ENCODE results near the gene ATP8B1. TPM values are rescaled to one million over a fixed set of nuclear protein-coding genes. Genes with fewer than 3 reads are reported as not detected.

Gene ATP8B1
- total RNA-seq, 1 experiment from 2014 or later = 5.6 TPM

DNA sequence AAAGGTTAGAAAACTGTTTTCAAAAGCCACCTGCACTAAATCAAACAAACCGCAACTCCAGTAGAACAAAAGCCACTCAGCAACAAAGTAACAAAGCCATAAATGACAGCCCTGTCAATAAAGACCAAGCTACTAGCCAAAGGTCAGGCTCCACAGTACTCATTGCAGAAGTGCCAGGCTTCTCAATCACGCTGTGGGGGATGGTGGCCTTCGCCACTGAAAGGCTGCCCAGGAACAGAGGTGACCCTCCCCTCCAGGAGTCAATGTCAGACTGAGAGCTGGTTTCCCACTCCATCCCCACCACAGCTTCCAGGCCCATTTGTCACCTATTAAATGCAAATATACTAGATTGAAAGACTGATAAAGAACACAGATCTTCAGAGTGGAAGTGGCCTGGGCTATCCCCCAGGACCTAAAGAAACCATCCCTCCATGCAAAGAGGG is 5.9 kb downstream of the ATP8B1 start:
- ChIA-PET POLR2A (interaction anchor here (0.7 to 1.9 kb wide), 2 partner anchors 14 to 16 kb away, joined by 4 read pairs; no protein-coding TSS in a partner anchor), CTCF (interaction anchor here (0.7 kb wide), 1 partner anchor 10 kb away, joined by 4 read pairs; no protein-coding TSS in a partner anchor)
- Mint-ChIP-seq H3K4me1 (peaks cover 31% of the 10 kb centered on the region), H3K27me3 (ENCODE audit: low read depth) (peaks cover 32% of the 10 kb centered on the region), H3K9me3 (peaks cover 4% of the 10 kb centered on the region), H3K36me3 (peaks cover 4% of the 10 kb centered on the region), H3K27ac (no peak overlapping the region), H3K4me3 (no peak overlapping the region)
- no peak for DNase-seq (ENCODE audit: low spot score)
- ATAC-seq = no peak
- TF ChIP-seq, protein P1, sequence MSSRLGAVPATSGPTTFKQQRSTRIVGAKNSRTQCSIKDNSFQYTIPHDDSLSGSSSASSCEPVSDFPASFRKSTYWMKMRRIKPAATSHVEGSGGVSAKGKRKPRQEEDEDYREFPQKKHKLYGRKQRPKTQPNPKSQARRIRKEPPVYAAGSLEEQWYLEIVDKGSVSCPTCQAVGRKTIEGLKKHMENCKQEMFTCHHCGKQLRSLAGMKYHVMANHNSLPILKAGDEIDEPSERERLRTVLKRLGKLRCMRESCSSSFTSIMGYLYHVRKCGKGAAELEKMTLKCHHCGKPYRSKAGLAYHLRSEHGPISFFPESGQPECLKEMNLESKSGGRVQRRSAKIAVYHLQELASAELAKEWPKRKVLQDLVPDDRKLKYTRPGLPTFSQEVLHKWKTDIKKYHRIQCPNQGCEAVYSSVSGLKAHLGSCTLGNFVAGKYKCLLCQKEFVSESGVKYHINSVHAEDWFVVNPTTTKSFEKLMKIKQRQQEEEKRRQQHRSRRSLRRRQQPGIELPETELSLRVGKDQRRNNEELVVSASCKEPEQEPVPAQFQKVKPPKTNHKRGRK (CRISPR knock-in tag; IDR thresholded peaks at IDR 0.05; ENCODE audit: borderline replicate concordance) = no peak
- TF ChIP-seq GABPB1 (CRISPR knock-in tag; IDR thresholded peaks at IDR 0.05) = peak; percentile 61

DNA sequence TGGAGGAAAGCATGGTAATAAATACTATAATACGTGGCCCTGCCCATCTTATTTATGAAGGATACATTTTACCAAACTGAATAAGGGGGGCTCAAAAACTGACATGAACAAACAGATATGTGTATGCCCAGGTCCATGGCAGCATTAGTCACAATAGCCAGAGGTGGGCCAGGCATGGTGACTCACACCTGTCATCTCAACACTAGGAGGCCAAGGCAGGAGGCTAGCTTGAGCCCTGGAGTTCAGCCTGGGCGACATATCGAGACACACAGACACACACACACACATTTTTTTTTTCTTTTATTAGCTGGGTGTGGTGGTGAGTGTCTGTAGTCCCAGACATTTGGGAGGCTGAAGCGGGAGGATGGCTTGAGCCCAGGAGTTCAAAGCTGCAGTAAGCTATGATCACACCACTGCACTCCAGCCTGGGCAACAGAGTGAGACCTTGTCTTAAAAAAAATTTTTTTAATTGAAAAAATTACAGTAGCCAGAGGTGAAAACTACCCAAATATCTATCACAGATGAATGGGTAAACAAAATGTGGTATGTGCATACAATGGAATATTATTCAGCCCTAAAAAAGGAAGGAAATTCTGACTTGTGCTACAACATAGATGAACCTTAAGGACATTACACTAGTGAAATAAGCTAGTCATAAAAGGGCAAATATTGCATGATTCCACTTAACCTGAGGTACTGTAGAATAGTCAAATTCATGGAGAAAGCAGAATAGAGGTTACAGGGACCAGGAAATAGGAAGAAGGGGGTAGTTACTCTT is 8.0 kb downstream of the ATP8B1 start:
- H3K36me3 Mint-ChIP-seq = peaks cover 4% of the 10 kb centered on the region
- POLR2A ChIA-PET = interaction anchor here (1.9 kb wide), 1 partner anchor 14 kb away, joined by 4 read pairs; no protein-coding TSS in a partner anchor
- H3K4me3 Mint-ChIP-seq = no peak overlapping the region
- H3K27ac Mint-ChIP-seq = no peak overlapping the region
- ATAC-seq (no peak), DNase-seq (ENCODE audit: low spot score) (no peak)
- peaks cover 4% of the 10 kb centered on the region for H3K9me3 Mint-ChIP-seq
- peaks cover 12% of the 10 kb centered on the region for H3K27me3 Mint-ChIP-seq (ENCODE audit: low read depth)
- H3K4me1 Mint-ChIP-seq = peaks cover 21% of the 10 kb centered on the region
- CTCF ChIA-PET = no interaction called here
- TF ChIP-seq, protein P2, sequence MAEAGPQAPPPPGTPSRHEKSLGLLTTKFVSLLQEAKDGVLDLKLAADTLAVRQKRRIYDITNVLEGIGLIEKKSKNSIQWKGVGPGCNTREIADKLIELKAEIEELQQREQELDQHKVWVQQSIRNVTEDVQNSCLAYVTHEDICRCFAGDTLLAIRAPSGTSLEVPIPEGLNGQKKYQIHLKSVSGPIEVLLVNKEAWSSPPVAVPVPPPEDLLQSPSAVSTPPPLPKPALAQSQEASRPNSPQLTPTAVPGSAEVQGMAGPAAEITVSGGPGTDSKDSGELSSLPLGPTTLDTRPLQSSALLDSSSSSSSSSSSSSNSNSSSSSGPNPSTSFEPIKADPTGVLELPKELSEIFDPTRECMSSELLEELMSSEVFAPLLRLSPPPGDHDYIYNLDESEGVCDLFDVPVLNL (CRISPR knock-in tag; IDR thresholded peaks at IDR 0.05; ENCODE audit: borderline replicate concordance, low read depth) = no peak
- TF ChIP-seq, protein P3, sequence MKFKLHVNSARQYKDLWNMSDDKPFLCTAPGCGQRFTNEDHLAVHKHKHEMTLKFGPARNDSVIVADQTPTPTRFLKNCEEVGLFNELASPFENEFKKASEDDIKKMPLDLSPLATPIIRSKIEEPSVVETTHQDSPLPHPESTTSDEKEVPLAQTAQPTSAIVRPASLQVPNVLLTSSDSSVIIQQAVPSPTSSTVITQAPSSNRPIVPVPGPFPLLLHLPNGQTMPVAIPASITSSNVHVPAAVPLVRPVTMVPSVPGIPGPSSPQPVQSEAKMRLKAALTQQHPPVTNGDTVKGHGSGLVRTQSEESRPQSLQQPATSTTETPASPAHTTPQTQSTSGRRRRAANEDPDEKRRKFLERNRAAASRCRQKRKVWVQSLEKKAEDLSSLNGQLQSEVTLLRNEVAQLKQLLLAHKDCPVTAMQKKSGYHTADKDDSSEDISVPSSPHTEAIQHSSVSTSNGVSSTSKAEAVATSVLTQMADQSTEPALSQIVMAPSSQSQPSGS (CRISPR knock-in tag; IDR thresholded peaks at IDR 0.05; ENCODE audit: borderline replicate concordance, low read depth) = no peak
- TF ChIP-seq JUN (CRISPR knock-in tag; IDR thresholded peaks at IDR 0.05) (no peak), NFE2L1 (CRISPR knock-in tag; IDR thresholded peaks at IDR 0.05) (no peak), EMX1 (CRISPR knock-in tag; IDR thresholded peaks at IDR 0.05) (no peak), OVOL2 (CRISPR knock-in tag; IDR thresholded peaks at IDR 0.05; ENCODE audit: borderline replicate concordance) (no peak), JAZF1 (CRISPR knock-in tag; IDR thresholded peaks at IDR 0.05) (no peak), NR1H2 (CRISPR knock-in tag; IDR thresholded peaks at IDR 0.05) (no peak), KAT7 (CRISPR knock-in tag; IDR thresholded peaks at IDR 0.05; ENCODE audit: borderline replicate concordance) (no peak), HMGA2 (CRISPR knock-in tag; IDR thresholded peaks at IDR 0.05) (no peak)
- TF ChIP-seq, protein P4, sequence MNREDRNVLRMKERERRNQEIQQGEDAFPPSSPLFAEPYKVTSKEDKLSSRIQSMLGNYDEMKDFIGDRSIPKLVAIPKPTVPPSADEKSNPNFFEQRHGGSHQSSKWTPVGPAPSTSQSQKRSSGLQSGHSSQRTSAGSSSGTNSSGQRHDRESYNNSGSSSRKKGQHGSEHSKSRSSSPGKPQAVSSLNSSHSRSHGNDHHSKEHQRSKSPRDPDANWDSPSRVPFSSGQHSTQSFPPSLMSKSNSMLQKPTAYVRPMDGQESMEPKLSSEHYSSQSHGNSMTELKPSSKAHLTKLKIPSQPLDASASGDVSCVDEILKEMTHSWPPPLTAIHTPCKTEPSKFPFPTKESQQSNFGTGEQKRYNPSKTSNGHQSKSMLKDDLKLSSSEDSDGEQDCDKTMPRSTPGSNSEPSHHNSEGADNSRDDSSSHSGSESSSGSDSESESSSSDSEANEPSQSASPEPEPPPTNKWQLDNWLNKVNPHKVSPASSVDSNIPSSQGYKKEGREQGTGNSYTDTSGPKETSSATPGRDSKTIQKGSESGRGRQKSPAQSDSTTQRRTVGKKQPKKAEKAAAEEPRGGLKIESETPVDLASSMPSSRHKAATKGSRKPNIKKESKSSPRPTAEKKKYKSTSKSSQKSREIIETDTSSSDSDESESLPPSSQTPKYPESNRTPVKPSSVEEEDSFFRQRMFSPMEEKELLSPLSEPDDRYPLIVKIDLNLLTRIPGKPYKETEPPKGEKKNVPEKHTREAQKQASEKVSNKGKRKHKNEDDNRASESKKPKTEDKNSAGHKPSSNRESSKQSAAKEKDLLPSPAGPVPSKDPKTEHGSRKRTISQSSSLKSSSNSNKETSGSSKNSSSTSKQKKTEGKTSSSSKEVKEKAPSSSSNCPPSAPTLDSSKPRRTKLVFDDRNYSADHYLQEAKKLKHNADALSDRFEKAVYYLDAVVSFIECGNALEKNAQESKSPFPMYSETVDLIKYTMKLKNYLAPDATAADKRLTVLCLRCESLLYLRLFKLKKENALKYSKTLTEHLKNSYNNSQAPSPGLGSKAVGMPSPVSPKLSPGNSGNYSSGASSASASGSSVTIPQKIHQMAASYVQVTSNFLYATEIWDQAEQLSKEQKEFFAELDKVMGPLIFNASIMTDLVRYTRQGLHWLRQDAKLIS (CRISPR knock-in tag; IDR thresholded peaks at IDR 0.05; ENCODE audit: borderline replicate concordance) = no peak
- TF ChIP-seq, protein P5, sequence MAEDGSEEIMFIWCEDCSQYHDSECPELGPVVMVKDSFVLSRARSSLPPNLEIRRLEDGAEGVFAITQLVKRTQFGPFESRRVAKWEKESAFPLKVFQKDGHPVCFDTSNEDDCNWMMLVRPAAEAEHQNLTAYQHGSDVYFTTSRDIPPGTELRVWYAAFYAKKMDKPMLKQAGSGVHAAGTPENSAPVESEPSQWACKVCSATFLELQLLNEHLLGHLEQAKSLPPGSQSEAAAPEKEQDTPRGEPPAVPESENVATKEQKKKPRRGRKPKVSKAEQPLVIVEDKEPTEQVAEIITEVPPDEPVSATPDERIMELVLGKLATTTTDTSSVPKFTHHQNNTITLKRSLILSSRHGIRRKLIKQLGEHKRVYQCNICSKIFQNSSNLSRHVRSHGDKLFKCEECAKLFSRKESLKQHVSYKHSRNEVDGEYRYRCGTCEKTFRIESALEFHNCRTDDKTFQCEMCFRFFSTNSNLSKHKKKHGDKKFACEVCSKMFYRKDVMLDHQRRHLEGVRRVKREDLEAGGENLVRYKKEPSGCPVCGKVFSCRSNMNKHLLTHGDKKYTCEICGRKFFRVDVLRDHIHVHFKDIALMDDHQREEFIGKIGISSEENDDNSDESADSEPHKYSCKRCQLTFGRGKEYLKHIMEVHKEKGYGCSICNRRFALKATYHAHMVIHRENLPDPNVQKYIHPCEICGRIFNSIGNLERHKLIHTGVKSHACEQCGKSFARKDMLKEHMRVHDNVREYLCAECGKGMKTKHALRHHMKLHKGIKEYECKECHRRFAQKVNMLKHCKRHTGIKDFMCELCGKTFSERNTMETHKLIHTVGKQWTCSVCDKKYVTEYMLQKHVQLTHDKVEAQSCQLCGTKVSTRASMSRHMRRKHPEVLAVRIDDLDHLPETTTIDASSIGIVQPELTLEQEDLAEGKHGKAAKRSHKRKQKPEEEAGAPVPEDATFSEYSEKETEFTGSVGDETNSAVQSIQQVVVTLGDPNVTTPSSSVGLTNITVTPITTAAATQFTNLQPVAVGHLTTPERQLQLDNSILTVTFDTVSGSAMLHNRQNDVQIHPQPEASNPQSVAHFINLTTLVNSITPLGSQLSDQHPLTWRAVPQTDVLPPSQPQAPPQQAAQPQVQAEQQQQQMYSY (CRISPR knock-in tag; IDR thresholded peaks at IDR 0.05) = no peak
- TF ChIP-seq, protein P6, sequence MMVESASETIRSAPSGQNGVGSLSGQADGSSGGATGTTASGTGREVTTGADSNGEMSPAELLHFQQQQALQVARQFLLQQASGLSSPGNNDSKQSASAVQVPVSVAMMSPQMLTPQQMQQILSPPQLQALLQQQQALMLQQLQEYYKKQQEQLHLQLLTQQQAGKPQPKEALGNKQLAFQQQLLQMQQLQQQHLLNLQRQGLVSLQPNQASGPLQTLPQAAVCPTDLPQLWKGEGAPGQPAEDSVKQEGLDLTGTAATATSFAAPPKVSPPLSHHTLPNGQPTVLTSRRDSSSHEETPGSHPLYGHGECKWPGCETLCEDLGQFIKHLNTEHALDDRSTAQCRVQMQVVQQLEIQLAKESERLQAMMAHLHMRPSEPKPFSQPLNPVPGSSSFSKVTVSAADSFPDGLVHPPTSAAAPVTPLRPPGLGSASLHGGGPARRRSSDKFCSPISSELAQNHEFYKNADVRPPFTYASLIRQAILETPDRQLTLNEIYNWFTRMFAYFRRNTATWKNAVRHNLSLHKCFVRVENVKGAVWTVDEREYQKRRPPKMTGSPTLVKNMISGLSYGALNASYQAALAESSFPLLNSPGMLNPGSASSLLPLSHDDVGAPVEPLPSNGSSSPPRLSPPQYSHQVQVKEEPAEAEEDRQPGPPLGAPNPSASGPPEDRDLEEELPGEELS (CRISPR knock-in tag; IDR thresholded peaks at IDR 0.05) = no peak
- TF ChIP-seq, protein P7, sequence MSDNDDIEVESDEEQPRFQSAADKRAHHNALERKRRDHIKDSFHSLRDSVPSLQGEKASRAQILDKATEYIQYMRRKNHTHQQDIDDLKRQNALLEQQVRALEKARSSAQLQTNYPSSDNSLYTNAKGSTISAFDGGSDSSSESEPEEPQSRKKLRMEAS (CRISPR knock-in tag; IDR thresholded peaks at IDR 0.05) = no peak
- TF ChIP-seq, protein P8, sequence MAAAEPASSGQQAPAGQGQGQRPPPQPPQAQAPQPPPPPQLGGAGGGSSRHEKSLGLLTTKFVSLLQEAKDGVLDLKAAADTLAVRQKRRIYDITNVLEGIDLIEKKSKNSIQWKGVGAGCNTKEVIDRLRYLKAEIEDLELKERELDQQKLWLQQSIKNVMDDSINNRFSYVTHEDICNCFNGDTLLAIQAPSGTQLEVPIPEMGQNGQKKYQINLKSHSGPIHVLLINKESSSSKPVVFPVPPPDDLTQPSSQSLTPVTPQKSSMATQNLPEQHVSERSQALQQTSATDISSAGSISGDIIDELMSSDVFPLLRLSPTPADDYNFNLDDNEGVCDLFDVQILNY (CRISPR knock-in tag; IDR thresholded peaks at IDR 0.05) = no peak
